Naive thymus-derived CD4-positive, alpha-beta T cell (primary cell): ENCODE results near the gene ELMO3. TPM values are rescaled to one million over a fixed set of nuclear protein-coding genes. Genes with fewer than 3 reads are reported as not detected.

ENCODE experiments used
- ATAC-seq: fragments of 150-1000 bp; cut with Tn5 transposase; 2 replicates; pipeline ENCODE4 v1.10.0; 2021; ENCODE audit warnings: mild to moderate bottlenecking, moderate library complexity
- CTCF ChIA-PET: fragments of 350-600 bp; sonication (Branson Sonifier 250); formaldehyde crosslinking; loops from one replicate; lab custom pipeline; 2021; ENCODE audit warnings: antibody characterized with exemption; lab: Charles Lee
- POLR2A ChIA-PET: fragments of 350-600 bp; sonication (Branson Sonifier 250); formaldehyde crosslinking; loops from one replicate; lab custom pipeline; 2021; ENCODE audit warnings: antibody characterized with exemption, inconsistent platforms; lab: Charles Lee
- DNase-seq, 9 donors: peaks; one replicate each; pipeline versions ENCODE4 v3.0.0 to v3.0.0-alpha.2; 2020 to 2022; ENCODE audit warnings: mixed read lengths in 1 of 9
- H3K27ac ChIP-seq: one replicate; pipeline ENCODE4 v1.7.0; 2013; ENCODE audit warnings: mild to moderate bottlenecking, low read depth, low read length, moderate library complexity
- H3K27me3 ChIP-seq, 2 donors: one replicate each; pipeline ENCODE4 v1.7.0; 2013; ENCODE audit warnings: low read length in 2 of 2, mild to moderate bottlenecking in 2 of 2, moderate library complexity in 2 of 2; ENCODE audit not compliant: control insufficient read depth in 2 of 2, insufficient read depth in 2 of 2
- H3K36me3 ChIP-seq, 3 experiments: 1 replicate in 2 of 3; 2 replicates in 1 of 3; pipeline ENCODE4 v1.7.0; 2013; ENCODE audit warnings: low read length in 3 of 3, mild to moderate bottlenecking in 3 of 3, moderate library complexity in 1 of 3; ENCODE audit not compliant: insufficient read depth in 3 of 3, control insufficient read depth in 2 of 3
- H3K4me1 ChIP-seq, 2 donors: one replicate each; pipeline ENCODE4 v1.7.0; 2013; ENCODE audit warnings: low read length in 2 of 2, mild to moderate bottlenecking in 2 of 2, moderate library complexity in 1 of 2; ENCODE audit not compliant: control insufficient read depth in 2 of 2, insufficient read depth in 2 of 2
- H3K4me3 ChIP-seq: 2 replicates; pipeline ENCODE4 v1.7.0; 2013; ENCODE audit warnings: mild to moderate bottlenecking, low read length
- H3K9me3 ChIP-seq, 3 experiments: 1 replicate in 2 of 3; 2 replicates in 1 of 3; pipeline ENCODE4 v1.7.0; 2013; ENCODE audit warnings: low read length in 3 of 3; ENCODE audit not compliant: control insufficient read depth in 2 of 3
- H3K27ac Mint-ChIP-seq, 9 donors: one replicate each; pipeline ENCODE4 v1.8.0; 2020 to 2022; ENCODE audit warnings: mixed read lengths in 9 of 9, mild to moderate bottlenecking in 8 of 9, moderate library complexity in 5 of 9, inconsistent platforms in 2 of 9
- H3K27me3 Mint-ChIP-seq, 5 donors: one replicate each; pipeline ENCODE4 v1.8.0; 2021 to 2022; ENCODE audit warnings: mixed read lengths in 5 of 5, mild to moderate bottlenecking in 1 of 5
- H3K36me3 Mint-ChIP-seq, 5 donors: one replicate each; pipeline ENCODE4 v1.8.0; 2020 to 2022; ENCODE audit warnings: mixed read lengths in 5 of 5, mild to moderate bottlenecking in 3 of 5, inconsistent platforms in 1 of 5
- H3K4me1 Mint-ChIP-seq, 7 donors: one replicate each; pipeline ENCODE4 v1.8.0; 2020 to 2022; ENCODE audit warnings: mixed read lengths in 7 of 7, mild to moderate bottlenecking in 3 of 7, inconsistent platforms in 1 of 7
- H3K4me3 Mint-ChIP-seq, 10 donors: one replicate each; pipeline ENCODE4 v1.8.0; 2020 to 2022; ENCODE audit warnings: mild to moderate bottlenecking in 10 of 10, mixed read lengths in 10 of 10, moderate library complexity in 6 of 10, inconsistent platforms in 2 of 10
- H3K9me3 Mint-ChIP-seq, 11 donors: one replicate each; pipeline ENCODE4 v1.8.0; 2020 to 2022; ENCODE audit warnings: mixed read lengths in 11 of 11, mild to moderate bottlenecking in 4 of 11, inconsistent platforms in 1 of 11, moderate library complexity in 1 of 11
- intact Hi-C, 2 donors: fragments of 100-400 bp; cut with micrococcal nuclease; formaldehyde crosslinking; loops; one replicate each; pipeline ENCODE4 v1.15.1; 2023
- polyA plus RNA-seq, 2 donors: library from polyadenylated mRNA; unstranded; fragments of 300-500 nt; fragmentation: Illumina TruSeq; gene quantifications; one replicate each; pipeline ENCODE4 v1.2.3, GENCODE V29; 2021
- total RNA-seq, 6 experiments: library from RNA in 5 of 6; stranded (reverse) in 5 of 6; gene quantifications; 1 replicate in 5 of 6; 2 replicates in 1 of 6; pipeline ENCODE4 v1.2.3 and lab custom pipeline; 2021 to 2026

The ELMO3 gene, protein sequence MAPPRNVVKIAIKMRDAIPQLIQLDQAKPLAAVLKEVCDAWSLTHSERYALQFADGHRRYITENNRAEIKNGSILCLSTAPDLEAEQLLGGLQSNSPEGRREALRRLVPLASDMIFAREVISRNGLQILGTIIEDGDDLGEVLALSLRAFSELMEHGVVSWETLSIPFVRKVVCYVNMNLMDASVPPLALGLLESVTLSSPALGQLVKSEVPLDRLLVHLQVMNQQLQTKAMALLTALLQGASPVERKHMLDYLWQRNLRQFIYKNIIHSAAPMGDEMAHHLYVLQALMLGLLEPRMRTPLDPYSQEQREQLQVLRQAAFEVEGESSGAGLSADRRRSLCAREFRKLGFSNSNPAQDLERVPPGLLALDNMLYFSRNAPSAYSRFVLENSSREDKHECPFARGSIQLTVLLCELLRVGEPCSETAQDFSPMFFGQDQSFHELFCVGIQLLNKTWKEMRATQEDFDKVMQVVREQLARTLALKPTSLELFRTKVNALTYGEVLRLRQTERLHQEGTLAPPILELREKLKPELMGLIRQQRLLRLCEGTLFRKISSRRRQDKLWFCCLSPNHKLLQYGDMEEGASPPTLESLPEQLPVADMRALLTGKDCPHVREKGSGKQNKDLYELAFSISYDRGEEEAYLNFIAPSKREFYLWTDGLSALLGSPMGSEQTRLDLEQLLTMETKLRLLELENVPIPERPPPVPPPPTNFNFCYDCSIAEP
- total RNA-seq (1 to 10 TPM; 2.6 to 9.1 (median 7.5) TPM), polyA plus RNA-seq (under 1 TPM in 1 of 2 donors, not detected in 1; 0.07 TPM), total RNA-seq (lab: John Stamatoyannopoulos, UW) (4.4 reads per million, percentile 22 among the genes with 10 or more reads in this experiment)

DNA sequence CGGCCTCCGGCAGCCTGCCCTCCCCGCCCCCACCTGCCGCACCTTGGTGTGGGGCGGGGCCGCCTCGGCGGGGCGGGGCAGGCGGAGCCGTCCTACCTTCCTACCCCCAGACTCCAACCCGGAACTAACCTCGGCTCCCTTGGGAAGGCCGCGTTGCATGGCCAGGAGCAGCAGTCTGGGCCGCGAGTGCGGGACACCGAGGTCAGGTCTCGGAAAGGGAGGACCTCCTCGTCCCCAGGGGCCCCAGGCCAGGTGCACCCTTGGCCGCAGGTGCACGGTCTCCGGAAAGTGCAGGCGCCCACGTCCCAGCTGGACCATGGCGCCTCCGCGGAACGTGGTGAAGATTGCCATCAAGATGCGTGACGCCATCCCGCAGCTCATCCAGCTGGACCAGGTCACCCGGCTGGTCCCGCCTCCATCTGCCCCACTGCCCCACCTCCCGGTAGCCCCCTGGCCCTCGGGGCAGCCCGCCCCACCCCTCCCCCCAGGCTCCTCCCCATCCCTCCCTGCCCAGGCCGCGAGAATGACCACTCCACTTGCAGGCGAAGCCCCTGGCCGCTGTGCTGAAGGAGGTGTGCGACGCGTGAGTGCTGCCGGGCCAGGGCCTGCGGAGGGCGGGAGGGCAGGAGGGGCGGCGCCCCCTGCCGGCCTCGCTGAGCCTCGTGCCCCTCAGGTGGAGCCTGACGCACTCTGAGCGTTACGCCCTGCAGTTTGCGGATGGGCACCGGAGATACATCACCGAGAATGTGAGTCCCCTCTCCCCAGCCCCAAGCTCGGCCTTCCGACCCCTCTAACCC, at the start of gene ELMO3:
Gene ELMO3 (plus strand): TSS at position 121 of the 797 bp plus-strand sequence. CDS start 196 bp downstream, at position 317.
- H3K36me3 ChIP-seq: peaks cover 7 to 89% (median 23%) of the 10 kb centered on the region in 3 experiments
- POLR2A ChIA-PET: interaction anchor here (1.3 kb wide), 1 partner anchor 28 kb away, joined by 5 read pairs; the partner anchor contains the start of gene TMEM208
- H3K4me3 Mint-ChIP-seq: peak within 1 kb of the TSS in 2 of 10 donors; percentile 32 to 58

DNA sequence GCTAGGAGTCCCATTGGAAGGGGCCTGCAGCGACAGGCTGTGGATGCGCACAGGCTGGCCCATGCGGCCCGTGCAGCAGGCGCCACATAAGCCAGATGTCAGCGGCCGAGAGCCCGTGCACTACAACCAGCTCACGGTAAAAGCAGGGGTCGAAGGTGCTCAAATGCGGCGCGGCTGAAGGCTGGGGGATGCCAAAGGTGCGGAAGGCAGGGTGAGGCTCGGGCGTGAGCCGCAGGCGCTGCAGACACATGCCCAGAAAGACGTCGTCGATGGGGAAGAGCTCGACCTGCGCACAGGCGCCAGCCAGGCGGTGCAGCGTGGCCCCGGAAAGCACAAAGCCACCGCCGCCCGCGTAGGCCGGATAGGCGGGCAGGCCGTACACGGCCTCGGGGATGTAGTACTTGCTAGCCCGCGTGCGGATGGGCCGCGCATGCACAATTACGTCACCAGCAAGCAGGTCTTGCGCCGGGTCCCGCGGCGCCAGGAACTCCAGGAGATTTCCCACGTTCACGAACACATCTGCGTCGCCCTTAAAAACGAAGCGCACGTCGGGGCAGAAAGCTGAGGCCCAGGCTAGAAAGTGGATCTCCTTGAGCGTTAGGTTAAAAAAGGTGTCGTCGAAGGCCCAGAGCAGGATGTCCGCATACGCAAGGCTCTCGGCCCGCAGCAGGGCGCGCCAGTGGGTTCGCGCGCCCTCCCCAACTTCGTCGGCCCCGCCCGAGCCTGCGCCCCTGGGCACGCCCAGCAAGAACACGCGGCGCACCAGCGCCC, 49.5 kb upstream of the ELMO3 start:
- ATAC-seq (no peak), DNase-seq (no peak)
- Mint-ChIP-seq H3K9me3 (peaks cover 0 to 2% (median 0%) of the 10 kb centered on the region in 11 donors), H3K4me1 (peaks cover 11 to 36% (median 15%) of the 10 kb centered on the region in 7 donors), H3K27ac (peak overlapping the region in 1 of 9 donors; percentile 49), H3K4me3 (peak overlapping the region in 8 of 10 donors; percentile 14 to 61 (median 44)), H3K27me3 (peaks cover 0 to 12% (median 6%) of the 10 kb centered on the region in 5 donors), H3K36me3 (peaks cover 5 to 43% (median 29%) of the 10 kb centered on the region in 5 donors)
- POLR2A ChIA-PET: no interaction called here
- H3K4me3 ChIP-seq: no peak overlapping the region
- CTCF ChIA-PET: no interaction called here
- H3K9me3 ChIP-seq: no peaks in the 10 kb centered on the region
- no peak overlapping the region for H3K27ac ChIP-seq
- intact Hi-C loops: loop anchor here in 1 of 2 donors (2.0 kb wide), 1 partner anchor 41 kb away; the partner anchor contains the start of gene PHAF1
- H3K27me3 ChIP-seq: no peaks in the 10 kb centered on the region
- H3K4me1 ChIP-seq: peaks cover 0 to 4% of the 10 kb centered on the region in 2 donors
- H3K36me3 ChIP-seq: peaks cover 0 to 35% (median 8%) of the 10 kb centered on the region in 3 experiments

More for the DNA sequence above, at the start of gene ELMO3:
- intact Hi-C loops: no loop called here
- H3K27ac Mint-ChIP-seq: peak within 1 kb of the TSS in 3 of 9 donors; percentile 12 to 37 (median 12)
- CTCF ChIA-PET: interaction anchor here (1.0 to 1.3 kb wide), 2 partner anchors 14 to 24 kb away, joined by 3 to 4 read pairs; no protein-coding TSS in a partner anchor
- H3K4me1 Mint-ChIP-seq: peaks cover 15 to 27% (median 18%) of the 10 kb centered on the region in 7 donors
- H3K4me1 ChIP-seq: peaks cover 0 to 1% of the 10 kb centered on the region in 2 donors
- H3K4me3 ChIP-seq: no peak within 1 kb of the TSS
- no peaks in the 10 kb centered on the region for H3K9me3 ChIP-seq
- no peaks in the 10 kb centered on the region for H3K27me3 Mint-ChIP-seq
- H3K9me3 Mint-ChIP-seq: no peaks in the 10 kb centered on the region
- DNase-seq: no peak
- no peak within 1 kb of the TSS for H3K27ac ChIP-seq
- H3K36me3 Mint-ChIP-seq: peaks cover 5 to 19% (median 10%) of the 10 kb centered on the region in 5 donors
- ATAC-seq: peak; percentile 14
- H3K27me3 ChIP-seq: no peaks in the 10 kb centered on the region

DNA sequence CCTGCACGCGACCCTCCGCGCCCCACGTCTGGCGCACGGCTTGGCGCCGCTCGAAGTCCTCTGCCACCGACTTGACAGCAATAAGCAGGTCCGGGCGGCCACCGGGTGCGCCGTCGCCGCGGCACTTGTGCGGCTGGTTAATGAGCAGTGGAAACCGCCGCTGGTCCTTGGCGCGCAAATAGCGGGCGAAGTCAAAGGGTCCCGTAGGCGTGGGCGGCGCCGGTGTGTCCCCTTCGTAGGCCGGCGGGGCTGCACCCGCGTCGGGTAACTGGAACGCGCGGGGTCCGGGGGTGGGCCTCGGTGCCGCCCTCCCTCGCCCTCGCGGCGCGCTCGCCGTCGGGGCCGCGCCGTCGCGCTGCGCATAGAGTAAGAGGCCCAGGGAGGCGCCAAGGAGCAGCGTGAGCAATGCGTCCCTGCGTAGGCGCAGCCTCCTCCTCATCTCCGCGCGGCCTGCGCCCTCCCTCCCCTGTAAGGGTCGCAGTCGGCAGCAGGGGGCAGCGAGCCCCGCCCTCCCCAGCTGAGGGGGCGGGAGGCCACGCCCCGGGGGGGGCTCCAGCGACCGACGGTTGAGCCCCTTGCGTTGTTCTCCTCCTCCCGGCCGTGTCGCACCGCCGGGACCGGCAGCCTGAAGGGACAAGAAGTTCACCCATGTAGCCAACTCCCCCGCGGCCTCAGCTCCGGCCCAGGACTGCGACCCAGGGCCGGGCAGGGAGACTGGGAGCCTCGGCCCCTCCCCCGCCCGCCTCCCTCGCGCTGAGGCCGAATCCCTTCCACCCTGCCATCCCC, 48.7 kb upstream of the ELMO3 start:
- intact Hi-C loops: loop anchor here in 1 of 2 donors (2.0 kb wide), 1 partner anchor 41 kb away; the partner anchor contains the start of gene PHAF1
- ATAC-seq: peak; percentile 67
- H3K27ac Mint-ChIP-seq: no peak overlapping the region
- H3K36me3 Mint-ChIP-seq: peaks cover 5 to 35% (median 21%) of the 10 kb centered on the region in 5 donors
- ChIA-PET POLR2A (interaction anchor here (0.7 to 2.4 kb wide), 4 partner anchors 9 to 122 kb away, joined by 3 to 10 read pairs (median 4); partner anchors contain the start of genes FBXL8 and TRADD), CTCF (interaction anchor here (2.1 kb wide), 1 partner anchor 137 kb away, joined by 5 read pairs; no protein-coding TSS in a partner anchor)
- peaks cover 11 to 38% (median 15%) of the 10 kb centered on the region in 7 donors for H3K4me1 Mint-ChIP-seq
- peaks cover 0 to 4% of the 10 kb centered on the region in 2 donors for H3K4me1 ChIP-seq
- peak in 1 of 9 donors; percentile 64 for DNase-seq
- H3K36me3 ChIP-seq: peaks cover 0 to 27% (median 4%) of the 10 kb centered on the region in 3 experiments
- H3K4me3 Mint-ChIP-seq: peak overlapping the region in 5 of 10 donors; percentile 25 to 82 (median 74)
- H3K9me3 Mint-ChIP-seq: peaks cover 0 to 1% (median 0%) of the 10 kb centered on the region in 11 donors
- peak overlapping the region; percentile 63 for H3K4me3 ChIP-seq
- H3K27me3 Mint-ChIP-seq: peaks cover 0 to 12% (median 6%) of the 10 kb centered on the region in 5 donors
- no peaks in the 10 kb centered on the region for H3K27me3 ChIP-seq
- H3K9me3 ChIP-seq: no peaks in the 10 kb centered on the region
- no peak overlapping the region for H3K27ac ChIP-seq

DNA sequence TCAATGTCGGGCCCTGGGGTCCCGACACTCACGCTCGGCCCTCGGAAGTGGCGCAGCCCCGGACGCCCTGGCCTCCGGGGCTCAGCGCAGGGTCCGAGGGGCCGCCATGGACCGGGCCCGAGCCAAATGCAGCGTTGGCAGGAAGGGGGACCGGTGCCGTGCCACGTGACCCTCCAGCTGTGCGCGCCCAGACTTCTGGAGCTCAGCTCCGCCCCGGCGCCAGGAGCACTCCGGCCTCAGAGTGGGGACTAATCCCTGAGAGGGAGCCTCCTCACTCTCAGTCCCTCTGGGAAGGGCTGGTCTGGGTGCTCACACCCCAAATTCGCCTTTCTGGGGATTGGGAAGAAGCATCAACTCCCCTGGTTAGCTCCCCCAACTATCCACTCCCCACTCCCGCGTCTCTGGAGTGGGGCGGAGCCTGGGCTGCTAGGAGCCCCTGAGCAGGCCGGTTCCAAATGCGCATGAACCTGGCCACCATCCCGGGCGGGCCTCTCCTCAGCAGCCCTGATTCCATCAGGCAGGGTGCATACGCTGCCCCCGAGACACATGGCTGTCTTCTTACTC, 48.0 kb upstream of the ELMO3 start, which contains the start of gene B3GNT9:
Gene B3GNT9 (minus strand): TSS at position 166 of the 564 bp plus-strand sequence. CDS start 513 bp downstream, outside the sequence.
- ChIA-PET POLR2A (interaction anchor here (0.6 to 2.4 kb wide), 5 partner anchors 8 to 123 kb away, joined by 3 to 10 read pairs (median 3); partner anchors contain the start of genes FBXL8 and TRADD), CTCF (interaction anchor here (2.0 to 2.4 kb wide), 3 partner anchors 133 to 166 kb away, joined by 5 to 9 read pairs (median 5); no protein-coding TSS in a partner anchor)
- Mint-ChIP-seq H3K36me3 (peaks cover 5 to 30% (median 17%) of the 10 kb centered on the region in 5 donors), H3K4me3 (peak within 1 kb of the TSS; percentile 62 to 82 (median 74)), H3K9me3 (peaks cover 0 to 1% (median 0%) of the 10 kb centered on the region in 11 donors), H3K4me1 (peaks cover 12 to 42% (median 19%) of the 10 kb centered on the region in 7 donors), H3K27ac (peak within 1 kb of the TSS in 3 of 9 donors; percentile 32 to 71 (median 51)), H3K27me3 (peaks cover 0 to 12% (median 6%) of the 10 kb centered on the region in 5 donors)
- Histone ChIP-seq H3K9me3 (no peaks in the 10 kb centered on the region), H3K27ac (no peak within 1 kb of the TSS), H3K36me3 (peaks cover 0 to 20% (median 0%) of the 10 kb centered on the region in 3 experiments), H3K4me3 (peak within 1 kb of the TSS; percentile 63), H3K27me3 (no peaks in the 10 kb centered on the region), H3K4me1 (peaks cover 3 to 9% of the 10 kb centered on the region in 2 donors)
- DNase-seq (no peak), ATAC-seq (peak; percentile 14)
- intact Hi-C loops: loop anchor here in 1 of 2 donors (2.0 kb wide), 1 partner anchor 42 kb away; the partner anchor contains the start of gene PHAF1
